ENCODE results near the gene TTC1.

TTC1 gene

GRCh38 chr5:160090059-160090458 lies 81.1 kb downstream of the TTC1 start:
- DNase-seq: no peak

- DNase-seq: no peak
These were observed 83.6 kb downstream of the TTC1 start for GRCh38 chr5:160092514-160092913.

DNA sequence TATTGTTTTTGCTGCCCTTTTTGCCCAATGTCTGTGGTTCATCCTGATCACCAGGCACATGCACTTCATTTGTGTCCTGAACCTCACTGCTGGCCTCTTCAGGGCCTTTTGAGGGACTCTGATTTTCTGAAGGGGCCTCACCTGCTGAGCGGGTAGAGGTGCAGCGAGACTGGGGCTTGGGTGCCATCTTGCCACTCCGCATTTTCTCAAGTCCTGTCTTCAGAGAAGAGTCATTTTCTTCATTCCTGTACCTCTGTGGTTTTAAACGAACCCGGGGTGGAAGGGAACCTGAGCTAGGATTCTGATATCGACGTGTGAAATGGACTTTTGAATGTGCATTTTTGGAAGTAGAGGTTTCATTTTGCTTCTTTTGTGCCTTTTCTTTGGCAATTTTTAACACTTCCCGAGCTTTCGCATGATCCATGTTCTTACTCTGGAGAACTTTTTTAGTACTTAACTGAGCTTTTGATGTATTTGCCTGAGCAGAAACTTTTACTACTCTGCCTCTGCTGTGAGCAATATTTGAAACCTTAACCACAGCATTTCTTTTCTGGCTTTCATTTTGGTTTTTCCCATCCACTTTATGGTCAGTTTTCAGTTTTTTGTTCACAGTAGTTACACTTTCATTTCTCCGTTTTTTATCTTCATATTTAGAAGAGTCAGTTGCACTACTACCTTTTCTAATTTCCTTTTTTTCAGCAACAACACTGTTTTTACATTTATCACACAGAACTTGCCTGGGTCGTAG lies 84.2 kb downstream of the TTC1 start:
- DNase-seq: no peak

DNA sequence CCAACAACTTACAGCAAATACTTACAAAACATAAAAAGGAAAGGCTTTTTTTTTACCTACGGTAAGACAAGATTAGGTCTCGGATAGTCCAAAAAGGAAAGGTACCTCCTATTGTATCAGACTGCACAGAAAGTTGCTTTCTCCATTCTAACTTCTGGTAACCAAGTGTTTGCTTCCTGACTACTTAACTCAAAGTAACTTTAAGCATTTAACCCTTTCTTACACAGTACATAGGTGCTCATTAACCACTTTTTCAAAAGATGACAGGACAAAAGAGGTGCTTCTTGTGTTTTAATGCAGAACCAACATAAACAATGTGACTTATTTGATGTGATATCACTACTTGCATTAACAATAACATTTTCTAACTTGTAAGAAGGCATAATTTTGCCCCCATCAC lies 87.2 kb downstream of the TTC1 start:
- no peak for DNase-seq

DNA sequence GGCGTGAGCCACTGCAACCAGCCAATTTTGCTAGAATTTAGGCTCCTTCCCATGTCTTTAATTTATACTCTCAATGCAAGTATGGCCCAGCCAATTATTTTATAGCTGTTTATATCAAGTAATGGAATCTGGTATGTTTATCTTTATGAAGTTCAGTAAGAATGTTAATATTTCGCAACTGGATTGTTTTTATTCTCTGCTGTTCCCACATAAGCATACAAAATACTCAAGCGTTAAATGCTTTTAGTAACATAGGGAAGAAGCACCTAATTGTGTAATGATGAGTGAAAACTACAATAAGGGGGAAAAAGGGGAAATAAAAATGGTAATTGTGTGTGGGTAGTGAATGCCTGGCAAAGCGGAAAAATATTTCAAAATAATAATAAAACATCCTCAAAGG lies 89.1 kb downstream of the TTC1 start:
- DNase-seq: no peak

DNA sequence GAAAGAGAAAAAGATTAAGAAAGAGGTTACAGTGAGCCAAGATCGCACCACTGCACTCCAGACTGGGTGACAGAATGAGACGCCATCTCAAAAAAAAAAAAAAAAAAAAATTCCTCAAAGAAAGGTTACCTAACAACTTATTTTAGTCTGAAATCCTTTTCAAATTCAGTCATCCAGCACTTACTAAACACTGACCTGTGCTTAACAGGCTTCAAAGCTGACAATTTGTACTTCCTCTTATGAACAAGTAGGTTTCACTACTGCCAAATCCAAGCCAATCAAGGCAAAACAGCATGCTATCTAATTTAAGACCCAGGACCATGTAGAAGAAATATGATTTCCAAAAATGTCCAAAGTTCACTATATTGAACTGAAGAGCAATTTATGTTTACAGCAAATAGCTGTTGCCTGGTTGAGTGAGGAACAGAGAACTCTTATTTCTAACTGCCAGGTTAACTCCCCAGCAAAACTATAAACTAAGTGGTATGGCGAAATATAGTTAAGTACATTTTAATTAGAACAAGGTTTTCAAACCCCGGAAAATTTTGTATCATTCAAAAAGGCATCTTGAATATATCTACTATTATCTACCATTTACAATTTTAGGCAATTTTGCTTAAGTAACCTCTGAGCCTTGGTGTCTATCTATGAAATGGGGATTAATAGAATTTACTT lies 96.9 kb downstream of the TTC1 start:
- DNase-seq: no peak

- no peak for DNase-seq
These were observed 99.2 kb downstream of the TTC1 start for GRCh38 chr5:160108124-160108523.

All from COR-L47 (cell line).